Ishikawa (cell line): ENCODE measurements around the gene NAA25.

ENCODE experiments used
- CEBPB ChIP-seq: IDR thresholded peaks from 2 replicates; pipeline ENCODE4 v1.6.1; 2012
- CREB1 ChIP-seq: IDR thresholded peaks from 2 replicates; pipeline ENCODE4 v1.6.1; 2012; ENCODE audit warnings: low read depth
- EGR1 ChIP-seq: IDR thresholded peaks from 2 replicates; pipeline ENCODE4 v1.6.1; 2012
- EP300 ChIP-seq: IDR thresholded peaks from 2 replicates; pipeline ENCODE4 v1.6.1; 2012; ENCODE audit warnings: borderline replicate concordance
- FOXM1 ChIP-seq: IDR thresholded peaks from 2 replicates; pipeline ENCODE4 v1.6.1; 2012; ENCODE audit warnings: low read depth, borderline replicate concordance
- MAX ChIP-seq: IDR thresholded peaks from 2 replicates; pipeline ENCODE4 v1.6.1; 2012
- NFIC ChIP-seq: IDR thresholded peaks from 2 replicates; pipeline ENCODE4 v1.6.1; 2012
- RAD21 ChIP-seq: IDR thresholded peaks from 2 replicates; pipeline ENCODE4 v1.6.1; 2012; ENCODE audit warnings: low read depth
- REST ChIP-seq: IDR thresholded peaks from 2 replicates; pipeline ENCODE4 v1.6.1; 2012; ENCODE audit warnings: low read depth, mild to moderate bottlenecking
- TAF1 ChIP-seq: IDR thresholded peaks from 2 replicates; pipeline ENCODE4 v1.6.1; 2012; ENCODE audit warnings: low read depth, mild to moderate bottlenecking
- TCF12 ChIP-seq: IDR thresholded peaks from 2 replicates; pipeline ENCODE4 v1.6.1; 2012; ENCODE audit warnings: low read depth
- USF1 ChIP-seq: IDR thresholded peaks from 2 replicates; pipeline ENCODE4 v1.6.1; 2012
- YY1 ChIP-seq: IDR thresholded peaks from 2 replicates; pipeline ENCODE4 v1.6.1; 2012; ENCODE audit warnings: low read depth
- ZBTB7A ChIP-seq: IDR thresholded peaks from 2 replicates; pipeline ENCODE4 v1.6.1; 2012; ENCODE audit warnings: low read depth

Gene NAA25

GRCh38 chr12:112108202-112109079 is at the start of gene NAA25:
Gene NAA25 (minus strand): TSS chr12:112108783. CDS start chr12:112108773, 10 bp downstream.
- TF ChIP-seq YY1 (peak; percentile 94), MAX (peak; percentile 96), TAF1 (peak; percentile 79; the same call in 1 of the 2 replicates), REST (no peak), NFIC (no peak)

GRCh38 chr12:112153893-112154219 is 45.3 kb upstream of the NAA25 start:
- TF ChIP-seq ZBTB7A (no peak), MAX (no peak), EGR1 (no peak), YY1 (no peak), EP300 (no peak), TCF12 (no peak), FOXM1 (no peak), RAD21 (no peak), CREB1 (no peak), REST (no peak), NFIC (no peak), USF1 (no peak), TAF1 (no peak)

GRCh38 chr12:112153181-112153892 is 44.8 kb upstream of the NAA25 start:
- TF ChIP-seq TCF12 (no peak), CEBPB (no peak), FOXM1 (no peak), USF1 (no peak), NFIC (no peak)

- TF ChIP-seq EP300 (no peak), RAD21 (no peak), CREB1 (no peak), REST (no peak)
These were observed 43.4 kb upstream of the NAA25 start for GRCh38 chr12:112151766-112152541.
